Gastroesophageal sphincter (tissue), 3 donors: ENCODE measurements around the gene SMAD6.

Experiments used
- CTCF ChIP-seq, 4 experiments: fragments of 200-600 bp in 2 of 4; fragments of 450-650 bp in 2 of 4; sonication (generic) in 1 of 4; IDR thresholded peaks; one replicate each; pipeline ENCODE4 v1.5.1; 2017 to 2019; ENCODE audit warnings: antibody characterized with exemption in 4 of 4, mild to moderate bottlenecking in 2 of 4, moderate library complexity in 2 of 4
- POLR2A ChIP-seq, 2 donors: fragments of 450-650 bp; IDR thresholded peaks; one replicate each; pipeline ENCODE4 v1.6.1; 2017; ENCODE audit warnings: antibody characterized with exemption in 2 of 2, mild to moderate bottlenecking in 2 of 2, moderate library complexity in 1 of 2
- POLR2AphosphoS5 ChIP-seq: sonication (generic); formaldehyde crosslinking; IDR thresholded peaks from one replicate; pipeline ENCODE4 v1.6.1; 2017; ENCODE audit warnings: antibody characterized with exemption

- TF ChIP-seq CTCF (IDR thresholded peaks at IDR 0.05) (no peak), POLR2AphosphoS5 (no peak), POLR2A (IDR thresholded peaks at IDR 0.05) (no peak)
These were observed 28.4 kb downstream of the SMAD6 start for GRCh38 chr15:66730168-66731021.
